Suppressor macrophage treated with lipopolysaccharide for 4 hours (primary cell): ENCODE measurements around the gene SLC25A10.
A peak's percentile ranks its signal among the peaks of the same experiment; 100 is the strongest.
"Not testable (repeated sequence)": the region's sequence is repeated elsewhere in the genome, so short reads cannot be mapped to it uniquely, and the experiment has no call there.

ENCODE experiments used
- DNase-seq: peaks from one replicate; pipeline ENCODE4 v3.0.0-alpha.2; 2020

The SLC25A10 gene

GRCh38 chr17:81723651-81724209, 11.6 kb downstream of the SLC25A10 start:
- no peak for DNase-seq

DNA sequence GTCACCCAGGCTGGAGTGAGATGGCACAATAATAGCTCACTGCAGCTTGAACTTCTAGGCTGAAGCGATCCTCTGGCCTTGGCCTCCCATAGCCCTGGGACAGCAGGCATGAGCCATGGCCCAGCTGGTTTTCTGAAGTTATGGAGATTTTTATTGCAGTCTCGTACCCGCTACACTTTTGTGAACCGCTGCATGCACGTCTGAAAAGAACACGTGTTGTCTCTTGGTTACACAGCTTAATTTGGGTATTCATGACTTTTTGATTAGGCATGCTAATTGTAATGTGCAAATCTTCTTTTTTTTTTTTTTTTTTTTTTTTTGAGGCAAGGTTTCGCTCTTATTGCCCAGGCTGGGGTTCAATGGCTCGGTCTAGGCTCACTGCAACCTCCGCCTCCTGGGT, 13.4 kb downstream of the SLC25A10 start:
- DNase-seq = no peak

DNA sequence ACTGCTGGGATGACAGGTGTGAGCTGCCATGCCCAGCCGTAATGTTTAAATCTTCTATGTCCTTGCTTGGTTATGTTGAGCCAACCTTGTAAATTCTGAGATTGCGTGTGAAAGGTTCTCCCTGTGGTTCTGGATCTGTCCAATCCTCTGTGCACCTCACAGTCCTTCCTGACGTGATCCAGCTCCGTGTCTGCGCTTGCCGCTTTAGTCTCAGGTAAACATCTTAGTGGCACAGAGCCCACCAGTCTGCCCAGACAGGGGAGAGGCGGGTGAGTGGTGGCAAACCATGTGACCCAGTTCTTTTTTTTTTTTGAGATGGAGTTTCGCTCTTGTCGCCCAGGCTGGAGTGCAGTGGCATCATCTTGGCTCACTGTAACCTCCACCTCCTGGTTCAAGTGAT, 13.9 kb downstream of the SLC25A10 start:
- no peak for DNase-seq

GRCh38 chr17:81727324-81728031, 15.4 kb downstream of the SLC25A10 start:
- DNase-seq = no peak

GRCh38 chr17:81733507-81734404, 21.7 kb downstream of the SLC25A10 start:
- peak; percentile 89 for DNase-seq

DNA sequence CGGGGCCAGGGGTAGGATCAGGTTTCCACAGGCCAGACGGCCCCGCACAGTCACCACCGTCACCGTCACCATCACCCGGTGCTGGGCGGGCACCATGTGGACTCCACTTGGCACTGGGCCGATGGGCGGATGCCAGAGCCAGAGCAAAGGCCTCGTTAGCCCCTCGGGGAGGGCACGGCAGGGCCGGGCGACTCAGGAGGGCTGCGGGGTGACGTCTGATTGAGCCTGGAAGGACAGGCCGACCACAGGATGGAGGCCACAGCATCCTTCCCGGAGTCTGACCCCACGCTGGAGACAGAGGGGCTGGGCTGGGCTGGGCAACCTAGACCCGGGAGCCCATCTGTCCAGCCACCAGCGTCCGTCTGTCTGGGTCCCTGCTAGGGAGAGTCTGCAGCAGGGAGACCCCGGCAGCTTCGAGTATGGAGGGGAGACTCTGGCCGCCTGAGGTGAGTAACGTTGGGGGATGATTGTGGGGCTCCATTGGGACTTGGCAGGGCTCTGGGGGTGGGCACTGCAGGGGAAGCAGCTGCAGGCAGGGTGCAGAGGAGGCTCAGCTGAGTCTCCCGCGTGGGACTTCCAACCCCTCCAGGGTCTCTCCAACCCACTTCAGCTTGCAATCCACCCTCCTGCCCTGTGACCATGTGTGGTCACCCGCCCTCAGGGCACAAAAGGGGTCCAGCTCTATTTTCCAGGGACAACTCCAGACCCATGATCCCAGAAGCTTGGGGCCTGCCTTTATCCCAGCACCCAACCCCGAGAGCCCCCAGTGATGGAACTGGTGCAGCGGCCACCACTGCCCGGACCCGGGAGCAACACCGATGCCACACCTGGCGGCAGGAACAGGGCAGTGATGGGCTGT, 22.6 kb downstream of the SLC25A10 start:
- DNase-seq = no peak

- peak; percentile 98 for DNase-seq
Observed at GRCh38 chr17:81735264-81736102, 23.4 kb downstream of the SLC25A10 start.

GRCh38 chr17:81737947-81738800, 26.1 kb downstream of the SLC25A10 start:
- no peak for DNase-seq

DNA sequence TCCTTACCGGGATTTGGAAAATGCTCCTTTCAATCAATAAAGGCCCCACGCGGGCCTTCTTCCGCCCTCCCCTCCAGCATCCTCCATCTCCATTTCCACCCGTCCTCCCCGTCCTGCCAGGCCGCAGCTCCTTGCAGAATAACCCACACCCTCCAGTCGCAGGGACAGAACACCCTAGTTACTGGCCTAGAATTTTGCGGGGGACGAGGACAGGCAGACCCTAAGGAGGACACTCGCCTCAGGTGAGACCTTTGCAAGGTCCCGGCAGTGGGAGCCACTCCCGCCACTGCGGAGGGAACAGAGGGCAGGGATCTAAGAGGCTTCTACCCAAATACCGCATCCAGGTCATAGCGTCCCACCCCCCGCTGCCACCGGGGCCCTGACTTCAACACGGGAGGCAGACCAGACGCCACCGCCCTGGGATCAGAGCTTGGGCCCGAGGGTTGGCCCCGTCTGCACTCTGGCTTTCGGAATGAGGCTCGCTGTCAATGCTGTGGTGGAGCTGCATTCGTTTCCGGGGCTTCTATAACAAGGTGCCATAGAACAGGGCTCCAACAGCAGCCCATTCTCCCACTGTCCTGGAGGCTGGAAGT, 26.8 kb downstream of the SLC25A10 start:
- DNase-seq = no peak

GRCh38 chr17:81739593-81739992, 27.5 kb downstream of the SLC25A10 start:
- not testable (repeated sequence) for DNase-seq

GRCh38 chr17:81740395-81740961, 28.4 kb downstream of the SLC25A10 start:
- DNase-seq = no peak

- DNase-seq = no peak
Observed at GRCh38 chr17:81741049-81741593, 29.0 kb downstream of the SLC25A10 start.

GRCh38 chr17:81741594-81742452, 29.7 kb downstream of the SLC25A10 start:
- no peak for DNase-seq
